ENCODE results near the gene MAST2.

DNA sequence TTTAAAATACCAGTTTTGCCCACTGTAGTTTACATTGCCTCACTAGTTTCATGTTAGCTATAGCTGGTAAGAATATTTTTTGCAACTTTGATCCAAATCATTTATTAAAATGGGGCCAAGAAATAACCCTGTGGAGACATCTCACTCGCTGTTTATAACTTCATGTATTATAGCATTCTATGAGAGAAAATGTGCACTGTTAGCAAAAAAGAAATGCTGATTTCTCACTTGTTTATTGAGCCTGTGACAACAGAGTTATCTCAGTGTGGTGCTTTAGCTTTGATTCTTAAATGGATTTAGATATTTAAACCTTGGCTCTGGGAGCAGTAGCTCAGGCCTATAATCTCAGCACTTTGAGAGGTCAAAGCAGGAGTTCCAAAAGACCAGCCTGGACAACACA lies 201.1 kb downstream of the MAST2 start:
- TF ChIP-seq POLR2A (IDR thresholded peaks at IDR 0.05) = no peak
- TF ChIP-seq, protein P1, sequence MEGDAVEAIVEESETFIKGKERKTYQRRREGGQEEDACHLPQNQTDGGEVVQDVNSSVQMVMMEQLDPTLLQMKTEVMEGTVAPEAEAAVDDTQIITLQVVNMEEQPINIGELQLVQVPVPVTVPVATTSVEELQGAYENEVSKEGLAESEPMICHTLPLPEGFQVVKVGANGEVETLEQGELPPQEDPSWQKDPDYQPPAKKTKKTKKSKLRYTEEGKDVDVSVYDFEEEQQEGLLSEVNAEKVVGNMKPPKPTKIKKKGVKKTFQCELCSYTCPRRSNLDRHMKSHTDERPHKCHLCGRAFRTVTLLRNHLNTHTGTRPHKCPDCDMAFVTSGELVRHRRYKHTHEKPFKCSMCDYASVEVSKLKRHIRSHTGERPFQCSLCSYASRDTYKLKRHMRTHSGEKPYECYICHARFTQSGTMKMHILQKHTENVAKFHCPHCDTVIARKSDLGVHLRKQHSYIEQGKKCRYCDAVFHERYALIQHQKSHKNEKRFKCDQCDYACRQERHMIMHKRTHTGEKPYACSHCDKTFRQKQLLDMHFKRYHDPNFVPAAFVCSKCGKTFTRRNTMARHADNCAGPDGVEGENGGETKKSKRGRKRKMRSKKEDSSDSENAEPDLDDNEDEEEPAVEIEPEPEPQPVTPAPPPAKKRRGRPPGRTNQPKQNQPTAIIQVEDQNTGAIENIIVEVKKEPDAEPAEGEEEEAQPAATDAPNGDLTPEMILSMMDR (IDR thresholded peaks at IDR 0.05) = no peak
